SK-N-SH (cell line): ENCODE measurements around the gene NAV2. TPM values are rescaled to one million over a fixed set of nuclear protein-coding genes. Genes with fewer than 3 reads are reported as not detected.

ENCODE experiments used
- CTCF ChIA-PET: fragments of 300-600, 350-600 bp; formaldehyde crosslinking; extraction: SDS; loops from one replicate; lab custom pipeline; 2021; lab: Yijun Ruan, JAX
- POLR2A ChIA-PET: fragments of 350-600 bp; sonication (Branson Sonifier 250); formaldehyde crosslinking; extraction: SDS; loops from one replicate; lab custom pipeline; 2020; ENCODE audit warnings: antibody characterized with exemption, inconsistent platforms; lab: Yijun Ruan, JAX
- DNase-seq: peaks from one replicate; pipeline ENCODE4 v3.0.0; 2012
- H2AFZ ChIP-seq: fragments of 200-600 bp; sonication (generic); 2 replicates; pipeline ENCODE4 v1.8.1; 2016; ENCODE audit warnings: antibody characterized with exemption, mild to moderate bottlenecking, low read depth
- H3F3A ChIP-seq: fragments of 200-600 bp; sonication (generic); replicated peaks from 2 replicates; pipeline ENCODE3; 2016; ENCODE audit warnings: antibody characterized with exemption, mild to moderate bottlenecking; ENCODE audit not compliant: insufficient read depth
- H3K27ac ChIP-seq, 2 experiments: fragments of 200-500 bp in 1 of 2; fragments of 200-600 bp in 1 of 2; sonication (Bioruptor generic) in 1 of 2; sonication (generic), shearing (Covaris generic) in 1 of 2; 2 replicates each; pipeline versions ENCODE4 v1.5.1 to v1.6.1; 2014 to 2016; ENCODE audit warnings: low read depth in 2 of 2, inconsistent platforms in 1 of 2, low read length in 1 of 2, mild to moderate bottlenecking in 1 of 2, mixed read lengths in 1 of 2
- H3K27me3 ChIP-seq: fragments of 200-600 bp; sonication (generic), shearing (Covaris generic); 2 replicates; pipeline ENCODE4 v1.6.1; 2016; ENCODE audit warnings: mixed run types; ENCODE audit not compliant: insufficient read depth
- H3K36me3 ChIP-seq, 2 experiments: fragments of 200-500 bp in 1 of 2; fragments of 200-600 bp in 1 of 2; sonication (Bioruptor generic) in 1 of 2; sonication (generic) in 1 of 2; replicated peaks in 1 of 2; 2 replicates each; pipeline versions ENCODE3 to v1.5.1; 2014 to 2016; ENCODE audit warnings: low read length in 1 of 2, mild to moderate bottlenecking in 1 of 2; ENCODE audit not compliant: insufficient read depth in 2 of 2, control insufficient read depth in 1 of 2
- H3K4me1 ChIP-seq, 2 experiments: fragments of 200-500 bp in 1 of 2; fragments of 200-600 bp in 1 of 2; sonication (Bioruptor generic) in 1 of 2; sonication (generic), shearing (Covaris generic) in 1 of 2; 2 replicates each; pipeline versions ENCODE4 v1.5.1 to v1.6.1; 2014 to 2016; ENCODE audit warnings: low read depth in 1 of 2, low read length in 1 of 2, mixed run types in 1 of 2; ENCODE audit not compliant: insufficient read depth in 2 of 2, control insufficient read depth in 1 of 2
- H3K4me2 ChIP-seq: fragments of 200-600 bp; sonication (generic), shearing (Covaris generic); 2 replicates; pipeline ENCODE4 v1.6.1; 2017; ENCODE audit warnings: mixed run types
- H3K4me3 ChIP-seq, 2 experiments: fragments of 200-500 bp in 1 of 2; fragments of 200-600 bp in 1 of 2; sonication (Bioruptor generic) in 1 of 2; sonication (generic), shearing (Covaris generic) in 1 of 2; 2 replicates each; pipeline versions ENCODE4 v1.5.1 to v1.8.1; 2014 to 2016; ENCODE audit warnings: low read depth in 2 of 2, inconsistent platforms in 1 of 2, low read length in 1 of 2, mild to moderate bottlenecking in 1 of 2, mixed read lengths in 1 of 2, moderate library complexity in 1 of 2
- H3K79me2 ChIP-seq: fragments of 200-600 bp; sonication (generic); 2 replicates; pipeline ENCODE4 v1.8.1; 2017; ENCODE audit warnings: mild to moderate bottlenecking; ENCODE audit not compliant: insufficient read depth
- H3K9ac ChIP-seq: fragments of 200-600 bp; sonication (generic); 2 replicates; pipeline ENCODE4 v1.6.1; 2017; ENCODE audit warnings: mixed run types
- H3K9me2 ChIP-seq: fragments of 200-600 bp; sonication (generic); 2 replicates; pipeline ENCODE4 v1.6.1; 2017; ENCODE audit warnings: mixed run types
- H3K9me3 ChIP-seq: fragments of 200-600 bp; sonication (generic); 2 replicates; pipeline ENCODE4 v1.6.1; 2017; ENCODE audit warnings: mixed run types, mild to moderate bottlenecking, moderate library complexity
- H4K20me1 ChIP-seq: fragments of 200-600 bp; sonication (generic); 2 replicates; pipeline ENCODE4 v1.6.1; 2017; ENCODE audit warnings: mild to moderate bottlenecking, mixed run types; ENCODE audit not compliant: insufficient read depth
- ELF1 ChIP-seq: IDR thresholded peaks from 2 replicates; pipeline ENCODE4 v1.4.0; 2012
- FOSL2 ChIP-seq: IDR thresholded peaks from 2 replicates; pipeline ENCODE4 v1.4.0; 2012; ENCODE audit warnings: low read depth, mild to moderate bottlenecking, moderate library complexity, borderline replicate concordance
- FOXJ3 ChIP-seq: sonication (generic); formaldehyde crosslinking; IDR thresholded peaks from 2 replicates; pipeline ENCODE4 v1.5.1; 2020; ENCODE audit warnings: mild to moderate bottlenecking, missing genetic modification reagents
- FOXM1 ChIP-seq: IDR thresholded peaks from 2 replicates; pipeline ENCODE4 v1.4.0; 2012; ENCODE audit warnings: low read depth, mild to moderate bottlenecking
- JUND ChIP-seq: IDR thresholded peaks from 2 replicates; pipeline ENCODE4 v1.4.0; 2012
- MXI1 ChIP-seq: IDR thresholded peaks from 2 replicates; pipeline ENCODE4 v1.6.1; 2012; ENCODE audit warnings: mild to moderate bottlenecking, low read depth, low read length, improper control_type of control experiment
- RAD21 ChIP-seq: IDR thresholded peaks from 2 replicates; pipeline ENCODE4 v1.6.1; 2012; ENCODE audit warnings: mild to moderate bottlenecking, low read length
- RFX5 ChIP-seq: IDR thresholded peaks from 2 replicates; pipeline ENCODE4 v1.6.1; 2012; ENCODE audit warnings: mild to moderate bottlenecking, improper control_type of control experiment, low read length
- SIN3A ChIP-seq: IDR thresholded peaks from 2 replicates; pipeline ENCODE4 v1.6.1; 2012; ENCODE audit warnings: low read depth, mild to moderate bottlenecking, low read length, moderate library complexity, borderline replicate concordance
- SMC3 ChIP-seq: IDR thresholded peaks from 2 replicates; pipeline ENCODE4 v1.6.1; 2012; ENCODE audit warnings: low read depth, low read length, improper control_type of control experiment
- TAF1 ChIP-seq: IDR thresholded peaks from 2 replicates; pipeline ENCODE4 v1.6.1; 2012; ENCODE audit warnings: low read depth, mild to moderate bottlenecking, low read length, moderate library complexity, borderline replicate concordance
- TCF12 ChIP-seq: IDR thresholded peaks from 2 replicates; pipeline ENCODE4 v1.4.0; 2012
- WGBS: methylation state at CpG from one replicate; pipeline ENCODE4 v1.1.6; 2017; ENCODE audit warnings: low lambda C conversion rate; 5-methylcytosine and 5-hydroxymethylcytosine counted together
- polyA plus RNA-seq, 3 experiments: library from polyadenylated mRNA; depleted of rRNA; stranded (reverse); fragments of >200 nt; gene quantifications; 2 replicates each; pipeline ENCODE4 v1.2.3, GENCODE V29; 2012
- TF ChIP-seq, protein P1 (sequence below): IDR thresholded peaks from 2 replicates; pipeline ENCODE4 v1.6.1; 2012; ENCODE audit warnings: mild to moderate bottlenecking, low read depth, low read length, moderate library complexity
- TF ChIP-seq, protein P2 (sequence below): fragments of 150-350 bp; IDR thresholded peaks from 2 replicates; pipeline ENCODE4 v1.6.1; 2017; ENCODE audit warnings: antibody characterized with exemption, low read length, low read depth, borderline replicate concordance
- TF ChIP-seq, protein P3 (sequence below): IDR thresholded peaks from 2 replicates; pipeline ENCODE4 v1.4.0; 2012; ENCODE audit warnings: low read depth, borderline replicate concordance
- TF ChIP-seq, protein P4 (sequence below): IDR thresholded peaks from 2 replicates; pipeline ENCODE4 v1.4.0; 2012; ENCODE audit warnings: low read depth

The NAV2 gene
- polyA plus RNA-seq, 1 of the 3 experiments (the other 2 are of a cell fraction), result 26.2 TPM

DNA sequence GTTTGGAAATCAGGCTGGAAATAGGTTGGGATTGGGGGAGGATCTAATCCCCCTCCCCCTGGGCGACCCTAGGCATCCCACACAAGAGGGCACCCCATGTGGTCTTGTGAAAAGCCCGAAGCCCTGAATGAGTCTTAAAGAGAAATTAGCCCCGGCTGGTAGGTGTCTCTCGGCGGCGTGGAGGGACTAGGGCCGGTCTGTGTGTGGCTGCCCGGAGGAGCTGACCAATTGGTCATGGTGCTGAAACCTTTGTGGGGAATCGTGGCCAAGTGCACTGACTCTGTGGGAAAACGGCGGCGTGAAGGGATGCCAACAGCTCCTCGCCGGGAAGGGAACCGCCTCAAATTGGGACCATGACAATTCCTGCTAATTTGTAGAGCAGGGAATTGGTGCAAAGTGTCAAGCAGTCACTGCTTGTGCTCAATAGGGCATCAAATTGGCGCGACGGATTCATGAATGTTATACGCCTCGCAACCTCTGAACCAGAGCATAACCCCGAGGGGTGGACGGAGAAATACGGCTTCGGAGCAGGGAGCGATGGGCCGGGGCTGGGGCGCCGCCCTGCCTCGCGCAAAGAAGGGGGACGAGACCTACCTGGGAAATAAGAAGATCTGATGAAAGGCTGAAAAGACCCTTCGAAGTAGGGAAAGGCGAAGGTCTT lies 446.1 kb downstream of the NAV2 start:
- no peak overlapping the region for H3K9ac ChIP-seq
- no peak overlapping the region for H3K27ac ChIP-seq
- H3K4me3 ChIP-seq, result no peak overlapping the region
- no peak overlapping the region for H3K4me2 ChIP-seq
- H3K9me2 ChIP-seq, result no peaks in the 10 kb centered on the region
- no peaks in the 10 kb centered on the region for H3K79me2 ChIP-seq
- H3K36me3 ChIP-seq, result no peaks in the 10 kb centered on the region
- H3K4me1 ChIP-seq, result peaks cover 0 to 16% of the 10 kb centered on the region in 2 experiments; a peak in 2 of 4 replicates
- CTCF ChIA-PET, result interaction anchor here (0.9 to 2.0 kb wide), 3 partner anchors 21 to 196 kb away, joined by 3 to 6 read pairs (median 4); no protein-coding TSS in a partner anchor
- no peak for TF ChIP-seq FOXM1
- TF ChIP-seq, protein P1, sequence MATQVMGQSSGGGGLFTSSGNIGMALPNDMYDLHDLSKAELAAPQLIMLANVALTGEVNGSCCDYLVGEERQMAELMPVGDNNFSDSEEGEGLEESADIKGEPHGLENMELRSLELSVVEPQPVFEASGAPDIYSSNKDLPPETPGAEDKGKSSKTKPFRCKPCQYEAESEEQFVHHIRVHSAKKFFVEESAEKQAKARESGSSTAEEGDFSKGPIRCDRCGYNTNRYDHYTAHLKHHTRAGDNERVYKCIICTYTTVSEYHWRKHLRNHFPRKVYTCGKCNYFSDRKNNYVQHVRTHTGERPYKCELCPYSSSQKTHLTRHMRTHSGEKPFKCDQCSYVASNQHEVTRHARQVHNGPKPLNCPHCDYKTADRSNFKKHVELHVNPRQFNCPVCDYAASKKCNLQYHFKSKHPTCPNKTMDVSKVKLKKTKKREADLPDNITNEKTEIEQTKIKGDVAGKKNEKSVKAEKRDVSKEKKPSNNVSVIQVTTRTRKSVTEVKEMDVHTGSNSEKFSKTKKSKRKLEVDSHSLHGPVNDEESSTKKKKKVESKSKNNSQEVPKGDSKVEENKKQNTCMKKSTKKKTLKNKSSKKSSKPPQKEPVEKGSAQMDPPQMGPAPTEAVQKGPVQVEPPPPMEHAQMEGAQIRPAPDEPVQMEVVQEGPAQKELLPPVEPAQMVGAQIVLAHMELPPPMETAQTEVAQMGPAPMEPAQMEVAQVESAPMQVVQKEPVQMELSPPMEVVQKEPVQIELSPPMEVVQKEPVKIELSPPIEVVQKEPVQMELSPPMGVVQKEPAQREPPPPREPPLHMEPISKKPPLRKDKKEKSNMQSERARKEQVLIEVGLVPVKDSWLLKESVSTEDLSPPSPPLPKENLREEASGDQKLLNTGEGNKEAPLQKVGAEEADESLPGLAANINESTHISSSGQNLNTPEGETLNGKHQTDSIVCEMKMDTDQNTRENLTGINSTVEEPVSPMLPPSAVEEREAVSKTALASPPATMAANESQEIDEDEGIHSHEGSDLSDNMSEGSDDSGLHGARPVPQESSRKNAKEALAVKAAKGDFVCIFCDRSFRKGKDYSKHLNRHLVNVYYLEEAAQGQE, result peak; percentile 93
- no peak for TF ChIP-seq TCF12
- TF ChIP-seq RAD21, result no peak
- no peak for TF ChIP-seq SIN3A
- no peak for TF ChIP-seq SMC3
- TF ChIP-seq, all 33 proteins: peak for 1
- no peak overlapping the region for H2AFZ ChIP-seq
- H3K9me3 ChIP-seq, result no peaks in the 10 kb centered on the region
- H4K20me1 ChIP-seq, result no peaks in the 10 kb centered on the region
- POLR2A ChIA-PET, result no interaction called here
- 67% methylated on average over 29 of the region's 33 CpGs for WGBS
- H3F3A ChIP-seq, result peaks cover 9% of the 10 kb centered on the region
- H3K27me3 ChIP-seq, result peaks cover 45% of the 10 kb centered on the region
- peak; percentile 33 for DNase-seq

DNA sequence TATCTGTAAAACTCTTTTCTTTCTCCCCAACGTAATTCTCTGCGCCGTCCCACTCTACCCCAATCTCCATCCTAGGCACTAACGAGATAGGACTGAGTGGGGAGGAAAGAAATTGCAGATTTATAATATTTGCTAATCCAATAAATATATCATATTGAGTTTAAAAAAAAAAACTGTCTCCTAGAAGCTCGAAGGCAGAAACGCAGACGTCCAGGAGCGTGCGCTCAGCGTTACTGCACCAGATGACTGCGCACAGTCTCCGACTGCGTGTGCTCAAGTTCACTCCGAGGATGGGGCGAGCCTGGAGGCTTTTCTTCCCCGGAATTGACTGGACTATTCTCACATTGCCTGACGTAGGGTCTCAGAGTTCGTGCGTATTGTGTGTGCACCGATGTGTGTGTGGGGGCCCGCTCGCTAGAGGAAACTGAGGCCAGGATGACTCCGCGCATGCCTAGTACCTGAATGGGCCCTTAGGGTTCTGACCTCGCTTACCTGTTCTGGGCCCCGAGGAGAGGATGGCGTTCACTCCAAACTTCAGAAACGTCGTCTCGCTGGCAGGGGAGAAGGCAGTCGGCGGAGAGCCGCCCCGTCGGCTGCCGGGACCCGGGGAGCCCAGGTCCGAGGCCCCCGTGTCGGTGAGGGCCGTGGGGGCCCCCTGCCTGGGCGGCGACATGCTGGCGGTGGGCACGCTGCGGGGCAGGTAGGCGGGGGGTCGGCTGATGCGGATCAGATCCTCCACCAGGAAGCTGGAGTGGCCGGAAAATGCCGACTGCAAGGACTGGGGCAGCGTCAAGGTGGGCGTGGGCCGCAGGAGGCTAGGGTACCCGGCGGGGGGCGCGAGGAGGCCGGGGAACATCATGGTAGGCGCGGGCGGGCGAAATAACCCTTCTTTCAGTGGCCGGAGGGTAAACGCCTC lies 447.1 kb downstream of the NAV2 start:
- H3K27ac ChIP-seq, result no peak overlapping the region
- no peaks in the 10 kb centered on the region for H4K20me1 ChIP-seq
- H3K9me3 ChIP-seq, result no peaks in the 10 kb centered on the region
- H3K4me2 ChIP-seq, result no peak overlapping the region
- WGBS, result 48% methylated on average over 32 of the region's 65 CpGs
- H2AFZ ChIP-seq, result no peak overlapping the region
- peak; percentile 46 for DNase-seq
- peaks cover 0 to 16% of the 10 kb centered on the region in 2 experiments; a peak in 2 of 4 replicates for H3K4me1 ChIP-seq
- POLR2A ChIA-PET, result no interaction called here
- CTCF ChIA-PET, result interaction anchor here (0.6 to 4.6 kb wide), 7 partner anchors 11 to 365 kb away, joined by 3 to 38 read pairs (median 4); no protein-coding TSS in a partner anchor
- no peaks in the 10 kb centered on the region for H3K9me2 ChIP-seq
- H3K36me3 ChIP-seq, result no peaks in the 10 kb centered on the region
- H3F3A ChIP-seq, result peaks cover 4% of the 10 kb centered on the region
- H3K27me3 ChIP-seq, result peaks cover 51% of the 10 kb centered on the region
- no peaks in the 10 kb centered on the region for H3K79me2 ChIP-seq
- no peak overlapping the region for H3K4me3 ChIP-seq
- H3K9ac ChIP-seq, result no peak overlapping the region
- TF ChIP-seq, protein P2, sequence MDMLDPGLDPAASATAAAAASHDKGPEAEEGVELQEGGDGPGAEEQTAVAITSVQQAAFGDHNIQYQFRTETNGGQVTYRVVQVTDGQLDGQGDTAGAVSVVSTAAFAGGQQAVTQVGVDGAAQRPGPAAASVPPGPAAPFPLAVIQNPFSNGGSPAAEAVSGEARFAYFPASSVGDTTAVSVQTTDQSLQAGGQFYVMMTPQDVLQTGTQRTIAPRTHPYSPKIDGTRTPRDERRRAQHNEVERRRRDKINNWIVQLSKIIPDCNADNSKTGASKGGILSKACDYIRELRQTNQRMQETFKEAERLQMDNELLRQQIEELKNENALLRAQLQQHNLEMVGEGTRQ, result no peak
- TF ChIP-seq RFX5, result no peak
- no peak for TF ChIP-seq FOXM1
- TF ChIP-seq JUND, result no peak
- TF ChIP-seq, protein P3, sequence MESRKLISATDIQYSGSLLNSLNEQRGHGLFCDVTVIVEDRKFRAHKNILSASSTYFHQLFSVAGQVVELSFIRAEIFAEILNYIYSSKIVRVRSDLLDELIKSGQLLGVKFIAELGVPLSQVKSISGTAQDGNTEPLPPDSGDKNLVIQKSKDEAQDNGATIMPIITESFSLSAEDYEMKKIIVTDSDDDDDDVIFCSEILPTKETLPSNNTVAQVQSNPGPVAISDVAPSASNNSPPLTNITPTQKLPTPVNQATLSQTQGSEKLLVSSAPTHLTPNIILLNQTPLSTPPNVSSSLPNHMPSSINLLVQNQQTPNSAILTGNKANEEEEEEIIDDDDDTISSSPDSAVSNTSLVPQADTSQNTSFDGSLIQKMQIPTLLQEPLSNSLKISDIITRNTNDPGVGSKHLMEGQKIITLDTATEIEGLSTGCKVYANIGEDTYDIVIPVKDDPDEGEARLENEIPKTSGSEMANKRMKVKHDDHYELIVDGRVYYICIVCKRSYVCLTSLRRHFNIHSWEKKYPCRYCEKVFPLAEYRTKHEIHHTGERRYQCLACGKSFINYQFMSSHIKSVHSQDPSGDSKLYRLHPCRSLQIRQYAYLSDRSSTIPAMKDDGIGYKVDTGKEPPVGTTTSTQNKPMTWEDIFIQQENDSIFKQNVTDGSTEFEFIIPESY, result no peak
- TF ChIP-seq SMC3, result no peak
- TF ChIP-seq RAD21, result no peak
- TF ChIP-seq MXI1, result no peak
- no peak for TF ChIP-seq ELF1
- no peak for TF ChIP-seq FOXJ3 (CRISPR knock-in tag)
- TF ChIP-seq TAF1, result no peak
- TF ChIP-seq, protein P4, sequence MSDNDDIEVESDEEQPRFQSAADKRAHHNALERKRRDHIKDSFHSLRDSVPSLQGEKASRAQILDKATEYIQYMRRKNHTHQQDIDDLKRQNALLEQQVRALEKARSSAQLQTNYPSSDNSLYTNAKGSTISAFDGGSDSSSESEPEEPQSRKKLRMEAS, result no peak
- TF ChIP-seq FOSL2, result no peak
